ENCODE measurements around the gene CNKSR1.

DNA sequence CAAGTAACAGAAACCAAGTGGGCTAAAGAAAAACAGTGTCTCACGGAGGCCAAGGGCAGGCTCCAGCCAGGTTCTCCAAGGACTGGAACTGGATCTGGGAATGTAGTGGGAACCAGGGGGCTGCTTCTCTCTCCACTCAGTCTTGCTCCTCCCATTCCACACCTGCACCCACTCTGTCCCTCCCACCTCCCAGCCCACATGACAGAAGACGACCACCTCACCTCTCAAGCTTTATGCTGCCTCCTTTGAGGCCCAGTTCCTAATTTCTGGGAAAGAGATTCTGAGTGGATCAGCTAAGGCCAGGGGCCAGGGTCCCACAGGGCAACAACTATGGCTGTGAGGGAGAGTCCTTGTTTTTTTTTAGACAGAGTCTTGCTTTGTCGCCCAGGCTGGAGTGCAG is 38.0 kb downstream of the CNKSR1 start:
- TF ChIP-seq, protein P1, sequence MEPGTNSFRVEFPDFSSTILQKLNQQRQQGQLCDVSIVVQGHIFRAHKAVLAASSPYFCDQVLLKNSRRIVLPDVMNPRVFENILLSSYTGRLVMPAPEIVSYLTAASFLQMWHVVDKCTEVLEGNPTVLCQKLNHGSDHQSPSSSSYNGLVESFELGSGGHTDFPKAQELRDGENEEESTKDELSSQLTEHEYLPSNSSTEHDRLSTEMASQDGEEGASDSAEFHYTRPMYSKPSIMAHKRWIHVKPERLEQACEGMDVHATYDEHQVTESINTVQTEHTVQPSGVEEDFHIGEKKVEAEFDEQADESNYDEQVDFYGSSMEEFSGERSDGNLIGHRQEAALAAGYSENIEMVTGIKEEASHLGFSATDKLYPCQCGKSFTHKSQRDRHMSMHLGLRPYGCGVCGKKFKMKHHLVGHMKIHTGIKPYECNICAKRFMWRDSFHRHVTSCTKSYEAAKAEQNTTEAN (CRISPR knock-in tag; IDR thresholded peaks at IDR 0.05) = no peak
- TF ChIP-seq, protein P2, sequence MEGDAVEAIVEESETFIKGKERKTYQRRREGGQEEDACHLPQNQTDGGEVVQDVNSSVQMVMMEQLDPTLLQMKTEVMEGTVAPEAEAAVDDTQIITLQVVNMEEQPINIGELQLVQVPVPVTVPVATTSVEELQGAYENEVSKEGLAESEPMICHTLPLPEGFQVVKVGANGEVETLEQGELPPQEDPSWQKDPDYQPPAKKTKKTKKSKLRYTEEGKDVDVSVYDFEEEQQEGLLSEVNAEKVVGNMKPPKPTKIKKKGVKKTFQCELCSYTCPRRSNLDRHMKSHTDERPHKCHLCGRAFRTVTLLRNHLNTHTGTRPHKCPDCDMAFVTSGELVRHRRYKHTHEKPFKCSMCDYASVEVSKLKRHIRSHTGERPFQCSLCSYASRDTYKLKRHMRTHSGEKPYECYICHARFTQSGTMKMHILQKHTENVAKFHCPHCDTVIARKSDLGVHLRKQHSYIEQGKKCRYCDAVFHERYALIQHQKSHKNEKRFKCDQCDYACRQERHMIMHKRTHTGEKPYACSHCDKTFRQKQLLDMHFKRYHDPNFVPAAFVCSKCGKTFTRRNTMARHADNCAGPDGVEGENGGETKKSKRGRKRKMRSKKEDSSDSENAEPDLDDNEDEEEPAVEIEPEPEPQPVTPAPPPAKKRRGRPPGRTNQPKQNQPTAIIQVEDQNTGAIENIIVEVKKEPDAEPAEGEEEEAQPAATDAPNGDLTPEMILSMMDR (IDR thresholded peaks at IDR 0.05) = no peak
- TF ChIP-seq, protein P3, sequence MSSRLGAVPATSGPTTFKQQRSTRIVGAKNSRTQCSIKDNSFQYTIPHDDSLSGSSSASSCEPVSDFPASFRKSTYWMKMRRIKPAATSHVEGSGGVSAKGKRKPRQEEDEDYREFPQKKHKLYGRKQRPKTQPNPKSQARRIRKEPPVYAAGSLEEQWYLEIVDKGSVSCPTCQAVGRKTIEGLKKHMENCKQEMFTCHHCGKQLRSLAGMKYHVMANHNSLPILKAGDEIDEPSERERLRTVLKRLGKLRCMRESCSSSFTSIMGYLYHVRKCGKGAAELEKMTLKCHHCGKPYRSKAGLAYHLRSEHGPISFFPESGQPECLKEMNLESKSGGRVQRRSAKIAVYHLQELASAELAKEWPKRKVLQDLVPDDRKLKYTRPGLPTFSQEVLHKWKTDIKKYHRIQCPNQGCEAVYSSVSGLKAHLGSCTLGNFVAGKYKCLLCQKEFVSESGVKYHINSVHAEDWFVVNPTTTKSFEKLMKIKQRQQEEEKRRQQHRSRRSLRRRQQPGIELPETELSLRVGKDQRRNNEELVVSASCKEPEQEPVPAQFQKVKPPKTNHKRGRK (CRISPR knock-in tag; IDR thresholded peaks at IDR 0.05; ENCODE audit: borderline replicate concordance) = no peak
- TF ChIP-seq, protein P4, sequence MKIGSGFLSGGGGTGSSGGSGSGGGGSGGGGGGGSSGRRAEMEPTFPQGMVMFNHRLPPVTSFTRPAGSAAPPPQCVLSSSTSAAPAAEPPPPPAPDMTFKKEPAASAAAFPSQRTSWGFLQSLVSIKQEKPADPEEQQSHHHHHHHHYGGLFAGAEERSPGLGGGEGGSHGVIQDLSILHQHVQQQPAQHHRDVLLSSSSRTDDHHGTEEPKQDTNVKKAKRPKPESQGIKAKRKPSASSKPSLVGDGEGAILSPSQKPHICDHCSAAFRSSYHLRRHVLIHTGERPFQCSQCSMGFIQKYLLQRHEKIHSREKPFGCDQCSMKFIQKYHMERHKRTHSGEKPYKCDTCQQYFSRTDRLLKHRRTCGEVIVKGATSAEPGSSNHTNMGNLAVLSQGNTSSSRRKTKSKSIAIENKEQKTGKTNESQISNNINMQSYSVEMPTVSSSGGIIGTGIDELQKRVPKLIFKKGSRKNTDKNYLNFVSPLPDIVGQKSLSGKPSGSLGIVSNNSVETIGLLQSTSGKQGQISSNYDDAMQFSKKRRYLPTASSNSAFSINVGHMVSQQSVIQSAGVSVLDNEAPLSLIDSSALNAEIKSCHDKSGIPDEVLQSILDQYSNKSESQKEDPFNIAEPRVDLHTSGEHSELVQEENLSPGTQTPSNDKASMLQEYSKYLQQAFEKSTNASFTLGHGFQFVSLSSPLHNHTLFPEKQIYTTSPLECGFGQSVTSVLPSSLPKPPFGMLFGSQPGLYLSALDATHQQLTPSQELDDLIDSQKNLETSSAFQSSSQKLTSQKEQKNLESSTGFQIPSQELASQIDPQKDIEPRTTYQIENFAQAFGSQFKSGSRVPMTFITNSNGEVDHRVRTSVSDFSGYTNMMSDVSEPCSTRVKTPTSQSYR (CRISPR knock-in tag; IDR thresholded peaks at IDR 0.05) = no peak
- TF ChIP-seq RELA (CRISPR knock-in tag; IDR thresholded peaks at IDR 0.05; ENCODE audit: borderline replicate concordance) (no peak), ESRRA (CRISPR knock-in tag; IDR thresholded peaks at IDR 0.05; ENCODE audit: borderline replicate concordance) (no peak), CREB1 (CRISPR knock-in tag; IDR thresholded peaks at IDR 0.05) (no peak), SP1 (CRISPR knock-in tag; conservative IDR thresholded peaks at IDR 0.05) (no peak), ZNF232 (CRISPR knock-in tag; IDR thresholded peaks at IDR 0.05) (no peak), CREM (CRISPR knock-in tag; IDR thresholded peaks at IDR 0.05) (no peak), IRF2 (CRISPR knock-in tag; IDR thresholded peaks at IDR 0.05; ENCODE audit: borderline replicate concordance, low read depth) (no peak)
- TF ChIP-seq, protein P5, sequence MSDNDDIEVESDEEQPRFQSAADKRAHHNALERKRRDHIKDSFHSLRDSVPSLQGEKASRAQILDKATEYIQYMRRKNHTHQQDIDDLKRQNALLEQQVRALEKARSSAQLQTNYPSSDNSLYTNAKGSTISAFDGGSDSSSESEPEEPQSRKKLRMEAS (CRISPR knock-in tag; IDR thresholded peaks at IDR 0.05) = no peak
- TF ChIP-seq, protein P6, sequence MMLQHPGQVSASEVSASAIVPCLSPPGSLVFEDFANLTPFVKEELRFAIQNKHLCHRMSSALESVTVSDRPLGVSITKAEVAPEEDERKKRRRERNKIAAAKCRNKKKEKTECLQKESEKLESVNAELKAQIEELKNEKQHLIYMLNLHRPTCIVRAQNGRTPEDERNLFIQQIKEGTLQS (CRISPR knock-in tag; conservative IDR thresholded peaks at IDR 0.05) = no peak
- TF ChIP-seq, protein P7, sequence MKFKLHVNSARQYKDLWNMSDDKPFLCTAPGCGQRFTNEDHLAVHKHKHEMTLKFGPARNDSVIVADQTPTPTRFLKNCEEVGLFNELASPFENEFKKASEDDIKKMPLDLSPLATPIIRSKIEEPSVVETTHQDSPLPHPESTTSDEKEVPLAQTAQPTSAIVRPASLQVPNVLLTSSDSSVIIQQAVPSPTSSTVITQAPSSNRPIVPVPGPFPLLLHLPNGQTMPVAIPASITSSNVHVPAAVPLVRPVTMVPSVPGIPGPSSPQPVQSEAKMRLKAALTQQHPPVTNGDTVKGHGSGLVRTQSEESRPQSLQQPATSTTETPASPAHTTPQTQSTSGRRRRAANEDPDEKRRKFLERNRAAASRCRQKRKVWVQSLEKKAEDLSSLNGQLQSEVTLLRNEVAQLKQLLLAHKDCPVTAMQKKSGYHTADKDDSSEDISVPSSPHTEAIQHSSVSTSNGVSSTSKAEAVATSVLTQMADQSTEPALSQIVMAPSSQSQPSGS (CRISPR knock-in tag; IDR thresholded peaks at IDR 0.05; ENCODE audit: borderline replicate concordance, low read depth) = no peak
